Measurements from ENCODE around the gene OR5A2.

- TF ChIP-seq CTCF (IDR thresholded peaks at IDR 0.05; ENCODE audit: low read depth, low read length, poor library complexity, severe bottlenecking): no peak
- no peak for TF ChIP-seq EZH2phosphoT487 (IDR thresholded peaks at IDR 0.05; ENCODE audit: borderline replicate concordance, low read length)
These were observed 10.0 kb upstream of the OR5A2 start, which contains the start of gene OR5A1 for GRCh38 chr11:59436169-59436568.

All from DOHH2 (cell line).